ENCODE data around the gene CHTOP.

DNA sequence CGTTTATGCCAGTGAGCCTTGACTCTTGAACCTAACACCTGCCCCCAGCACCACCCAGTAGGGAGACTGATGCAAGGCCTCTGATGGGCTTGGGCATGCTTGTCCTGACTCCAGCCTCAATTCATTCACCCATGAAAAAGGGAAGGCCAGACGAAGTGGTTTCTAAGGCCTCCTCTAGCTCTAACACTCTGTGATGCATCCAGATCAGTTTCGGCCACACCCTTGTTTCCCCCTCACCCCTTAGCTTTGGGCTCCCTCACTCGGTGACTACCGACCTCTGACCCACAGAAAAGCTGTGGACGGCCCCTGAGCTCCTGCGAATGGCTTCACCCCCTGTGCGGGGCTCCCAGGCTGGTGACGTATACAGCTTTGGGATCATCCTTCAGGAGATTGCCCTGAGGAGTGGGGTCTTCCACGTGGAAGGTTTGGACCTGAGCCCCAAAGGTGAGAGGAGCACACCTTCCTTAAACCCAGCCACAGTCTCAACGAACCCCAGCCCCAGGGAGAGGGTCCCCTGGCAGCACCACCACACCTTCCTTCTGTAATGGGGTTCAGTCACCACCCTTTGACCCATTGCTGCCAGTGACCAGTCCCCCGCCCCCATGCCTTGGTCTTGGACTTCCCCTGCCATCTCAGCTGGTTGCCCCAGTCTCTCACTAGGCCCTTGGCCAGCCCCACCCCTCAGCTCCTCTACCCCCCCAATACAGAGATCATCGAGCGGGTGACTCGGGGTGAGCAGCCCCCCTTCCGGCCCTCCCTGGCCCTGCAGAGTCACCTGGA, 53.7 kb downstream of the CHTOP start:
- TF ChIP-seq, protein P1, sequence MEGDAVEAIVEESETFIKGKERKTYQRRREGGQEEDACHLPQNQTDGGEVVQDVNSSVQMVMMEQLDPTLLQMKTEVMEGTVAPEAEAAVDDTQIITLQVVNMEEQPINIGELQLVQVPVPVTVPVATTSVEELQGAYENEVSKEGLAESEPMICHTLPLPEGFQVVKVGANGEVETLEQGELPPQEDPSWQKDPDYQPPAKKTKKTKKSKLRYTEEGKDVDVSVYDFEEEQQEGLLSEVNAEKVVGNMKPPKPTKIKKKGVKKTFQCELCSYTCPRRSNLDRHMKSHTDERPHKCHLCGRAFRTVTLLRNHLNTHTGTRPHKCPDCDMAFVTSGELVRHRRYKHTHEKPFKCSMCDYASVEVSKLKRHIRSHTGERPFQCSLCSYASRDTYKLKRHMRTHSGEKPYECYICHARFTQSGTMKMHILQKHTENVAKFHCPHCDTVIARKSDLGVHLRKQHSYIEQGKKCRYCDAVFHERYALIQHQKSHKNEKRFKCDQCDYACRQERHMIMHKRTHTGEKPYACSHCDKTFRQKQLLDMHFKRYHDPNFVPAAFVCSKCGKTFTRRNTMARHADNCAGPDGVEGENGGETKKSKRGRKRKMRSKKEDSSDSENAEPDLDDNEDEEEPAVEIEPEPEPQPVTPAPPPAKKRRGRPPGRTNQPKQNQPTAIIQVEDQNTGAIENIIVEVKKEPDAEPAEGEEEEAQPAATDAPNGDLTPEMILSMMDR (IDR thresholded peaks at IDR 0.05): no peak
- TF ChIP-seq POLR2A (IDR thresholded peaks at IDR 0.05): no peak
